GM23338 (cell line): ENCODE results near the gene CACNA1F. TPM values are rescaled to one million over a fixed set of nuclear protein-coding genes. Genes with fewer than 3 reads are reported as not detected.

Source experiments
- ATAC-seq: fragments of 200-7000 bp; cut with Tn5 transposase; 3 replicates; pipeline ENCODE4 v1.9.1; 2020
- DNase-seq: peaks from one replicate; pipeline ENCODE4 v3.0.0-alpha.2; 2015; ENCODE audit warnings: low spot score
- H2AFZ ChIP-seq: fragments of 200-600 bp; sonication (generic); 2 replicates; pipeline ENCODE4 v1.8.0; 2016; ENCODE audit warnings: antibody characterized with exemption, mild to moderate bottlenecking, moderate library complexity
- H3F3A ChIP-seq: fragments of 200-600 bp; sonication (generic); replicated peaks from 2 replicates; pipeline ENCODE4 v1.8.0; 2017; ENCODE audit warnings: antibody characterized with exemption, mixed run types, low read depth
- H3K27ac ChIP-seq: fragments of 200-600 bp; sonication (generic); 2 replicates; pipeline ENCODE4 v1.6.1; 2016; ENCODE audit warnings: low read depth
- H3K27me3 ChIP-seq: fragments of 200-600 bp; sonication (generic); 2 replicates; pipeline ENCODE4 v1.8.0; 2016; ENCODE audit warnings: mild to moderate bottlenecking, mixed run types, moderate library complexity; ENCODE audit not compliant: insufficient read depth
- H3K36me3 ChIP-seq: fragments of 200-600 bp; sonication (generic); 2 replicates; pipeline ENCODE4 v1.8.0; 2016; ENCODE audit warnings: mild to moderate bottlenecking; ENCODE audit not compliant: insufficient read depth
- H3K4me1 ChIP-seq: fragments of 200-600 bp; sonication (generic); 2 replicates; pipeline ENCODE4 v1.8.0; 2016; ENCODE audit warnings: mild to moderate bottlenecking, moderate library complexity; ENCODE audit not compliant: insufficient read depth
- H3K4me2 ChIP-seq: fragments of 200-600 bp; sonication (generic); 2 replicates; pipeline ENCODE4 v1.7.1; 2017; ENCODE audit warnings: mixed run types
- H3K4me3 ChIP-seq: fragments of 200-600 bp; sonication (generic); 2 replicates; pipeline ENCODE4 v1.6.1; 2016; ENCODE audit warnings: mixed run types
- H3K79me2 ChIP-seq: fragments of 200-600 bp; sonication (generic); replicated peaks from 2 replicates; pipeline ENCODE4 v1.8.0; 2017; ENCODE audit warnings: mild to moderate bottlenecking; ENCODE audit not compliant: insufficient read depth
- H3K9me2 ChIP-seq: fragments of 200-600 bp; sonication (generic); 2 replicates; pipeline ENCODE4 v1.8.0; 2017; ENCODE audit not compliant: insufficient read depth
- H4K20me1 ChIP-seq: fragments of 200-600 bp; sonication (generic); replicated peaks from 2 replicates; pipeline ENCODE4 v1.8.0; 2017; ENCODE audit warnings: mild to moderate bottlenecking; ENCODE audit not compliant: insufficient read depth
- H3K27ac Mint-ChIP-seq: 2 replicates; pipeline ENCODE4 v1.8.0; 2020; ENCODE audit warnings: inconsistent platforms, mild to moderate bottlenecking, moderate library complexity, mixed read lengths
- H3K27me3 Mint-ChIP-seq: 3 replicates; pipeline ENCODE4 v1.8.0; 2022; ENCODE audit warnings: low read depth, mild to moderate bottlenecking, moderate library complexity, mixed read lengths, inconsistent platforms; ENCODE audit not compliant: insufficient read depth, poor library complexity
- H3K36me3 Mint-ChIP-seq: 3 replicates; pipeline ENCODE4 v1.8.0; 2021; ENCODE audit warnings: low read depth, mild to moderate bottlenecking, inconsistent platforms, moderate library complexity, mixed read lengths
- H3K4me1 Mint-ChIP-seq: 3 replicates; pipeline ENCODE4 v1.8.0; 2020; ENCODE audit warnings: mild to moderate bottlenecking, inconsistent platforms, mixed read lengths
- H3K4me3 Mint-ChIP-seq: 3 replicates; pipeline ENCODE4 v1.8.0; 2021; ENCODE audit warnings: moderate library complexity, mild to moderate bottlenecking, inconsistent platforms, mixed read lengths
- H3K9me3 Mint-ChIP-seq: 3 replicates; pipeline ENCODE4 v1.8.0; 2020; ENCODE audit warnings: moderate library complexity, mild to moderate bottlenecking, inconsistent platforms, mixed read lengths
- CREB1 ChIP-seq: fragments of 250-450 bp; sonication (Bioruptor Pico); IDR thresholded peaks from 2 replicates; pipeline ENCODE4 v1.5.0; 2020; ENCODE audit warnings: low read depth, mild to moderate bottlenecking, moderate library complexity
- CTCF ChIP-seq, 2 experiments: fragments of 200-600 bp in 1 of 2; sonication (generic) in 1 of 2; conservative IDR thresholded peaks; 2 replicates each; pipeline versions ENCODE4 v1.5.1 to v1.6.1; 2016 to 2017; ENCODE audit warnings: antibody characterized with exemption in 2 of 2, low read depth in 2 of 2, mild to moderate bottlenecking in 2 of 2, moderate library complexity in 1 of 2
- ETS1 ChIP-seq: IDR thresholded peaks from 2 replicates; pipeline ENCODE4 v1.6.1; 2016; ENCODE audit warnings: antibody characterized with exemption
- EZH2 ChIP-seq: fragments of 200-600 bp; sonication (generic); IDR thresholded peaks from one replicate; pipeline ENCODE4 v1.8.0; 2017; ENCODE audit warnings: antibody characterized with exemption, mild to moderate bottlenecking, low read depth; ENCODE audit not compliant: unreplicated experiment
- JUNB ChIP-seq: IDR thresholded peaks from one replicate; pipeline ENCODE4 v1.6.1; 2016; ENCODE audit warnings: antibody characterized with exemption; ENCODE audit not compliant: unreplicated experiment
- NANOG ChIP-seq: IDR thresholded peaks from 2 replicates; pipeline ENCODE4 v1.6.1; 2016; ENCODE audit warnings: antibody characterized with exemption, borderline replicate concordance
- REST ChIP-seq: IDR thresholded peaks from one replicate; pipeline ENCODE4 v1.6.1; 2018; ENCODE audit warnings: antibody characterized with exemption; ENCODE audit not compliant: unreplicated experiment
- STAT1 ChIP-seq: IDR thresholded peaks from one replicate; pipeline ENCODE4 v1.6.1; 2016; ENCODE audit warnings: antibody characterized with exemption; ENCODE audit not compliant: unreplicated experiment
- ZNF331 ChIP-seq: fragments of 250-450 bp; sonication (Bioruptor Pico); IDR thresholded peaks from 2 replicates; pipeline ENCODE4 v1.5.0; 2020; ENCODE audit warnings: low read depth, mild to moderate bottlenecking, moderate library complexity
- polyA plus RNA-seq: library from polyadenylated mRNA; unstranded; fragments of >200 nt; fragmentation: Nextera tagmentation; extraction: Ambion mirVana; gene quantifications from 2 replicates; pipeline ENCODE4 v1.2.1, GENCODE V29; 2016
- total RNA-seq: library from RNA; depleted of rRNA; stranded (reverse); fragments of >200 nt; shearing (Covaris generic); gene quantifications from 2 replicates; pipeline ENCODE4 v1.2.3, GENCODE V29; 2014

Gene CACNA1F
- total and polyA plus RNA-seq, 2 experiments from 2014 or later = 0.44 to 0.90 TPM

- no peak overlapping the region for H3K27ac ChIP-seq
- Mint-ChIP-seq H3K27ac (0 out of 2 replicates have a peak overlapping the region, but pooled peaks have one; percentile 62), H3K36me3 (no peaks in the 10 kb centered on the region; the same call in 2 of the 3 replicates), H3K9me3 (no peaks in the 10 kb centered on the region), H3K27me3 (peaks cover 7% of the 10 kb centered on the region), H3K4me3 (peak overlapping the region; percentile 53; the same call in 2 of the 3 replicates), H3K4me1 (peaks cover 16% of the 10 kb centered on the region)
- no peaks in the 10 kb centered on the region; the same call in 1 of the 2 replicates for H3K4me1 ChIP-seq
- no peaks in the 10 kb centered on the region for H3K36me3 ChIP-seq
- peak; percentile 67 for DNase-seq
- no peak overlapping the region for H3K4me2 ChIP-seq
- ATAC-seq = peak; percentile 1; the same call in 1 of the 3 replicates
- TF ChIP-seq CTCF (conservative IDR thresholded peaks at IDR 0.05; ENCODE audit: low read depth in 2 of 2) (peak; percentile 63), EZH2 (no peak), NANOG (no peak)
- H3K9me2 ChIP-seq = no peaks in the 10 kb centered on the region
- H2AFZ ChIP-seq = no peak overlapping the region
- no peaks in the 10 kb centered on the region for H4K20me1 ChIP-seq
- no peak overlapping the region for H3K4me3 ChIP-seq
- no peaks in the 10 kb centered on the region for H3K27me3 ChIP-seq
- no peaks in the 10 kb centered on the region for H3F3A ChIP-seq
- no peaks in the 10 kb centered on the region for H3K79me2 ChIP-seq
These were observed 40.3 kb downstream of the CACNA1F start for GRCh38 chrX:49192722-49193328.

- no peaks in the 10 kb centered on the region for H3K36me3 ChIP-seq
- H3K4me1 ChIP-seq = no peaks in the 10 kb centered on the region; the same call in 1 of the 2 replicates
- H3K27ac Mint-ChIP-seq = no peak overlapping the region
- no peaks in the 10 kb centered on the region for H4K20me1 ChIP-seq
- H2AFZ ChIP-seq = no peak overlapping the region
- no peaks in the 10 kb centered on the region for H3K9me3 Mint-ChIP-seq
- ATAC-seq (peak; percentile 24), DNase-seq (peak; percentile 42)
- peaks cover 23% of the 10 kb centered on the region for H3K4me1 Mint-ChIP-seq
- no peaks in the 10 kb centered on the region; the same call in 2 of the 3 replicates for H3K36me3 Mint-ChIP-seq
- no peaks in the 10 kb centered on the region for H3K79me2 ChIP-seq
- no peaks in the 10 kb centered on the region for H3F3A ChIP-seq
- peak overlapping the region; percentile 57; the same call in 1 of the 2 replicates for H3K27ac ChIP-seq
- peaks cover 10% of the 10 kb centered on the region for H3K27me3 Mint-ChIP-seq
- H3K27me3 ChIP-seq = no peaks in the 10 kb centered on the region
- no peaks in the 10 kb centered on the region for H3K9me2 ChIP-seq
- peak overlapping the region; percentile 88 for H3K4me3 Mint-ChIP-seq
- H3K4me2 ChIP-seq = peak overlapping the region; percentile 72
- peak overlapping the region; percentile 56 for H3K4me3 ChIP-seq
- TF ChIP-seq JUNB (no peak), STAT1 (no peak), ZNF331 (CRISPR knock-in tag) (no peak), EZH2 (no peak), REST (no peak), NANOG (no peak), ETS1 (no peak), CREB1 (no peak)
These were observed 41.5 kb downstream of the CACNA1F start for GRCh38 chrX:49191574-49192011.
